ENCODE results near the gene LILRA6.
"Not testable (repeated sequence)": the region's sequence is repeated elsewhere in the genome, so short reads cannot be mapped to it uniquely, and the experiment has no call there.

LILRA6 gene

GRCh38 chr19:54242646-54243045 lies at the start of gene LILRA6:
TSS of gene LILRA6 (minus strand) at chr19:54242790.
- not testable (repeated sequence) for DNase-seq

- not testable (repeated sequence) for DNase-seq
Measured at GRCh38 chr19:54289160-54289559, 46.6 kb upstream of the LILRA6 start.

- no peak for DNase-seq
Measured at GRCh38 chr19:54287456-54287855, 44.9 kb upstream of the LILRA6 start.

GRCh38 chr19:54286283-54286682 lies 43.7 kb upstream of the LILRA6 start:
- DNase-seq, result not testable (repeated sequence)

GRCh38 chr19:54285427-54286056 lies 43.0 kb upstream of the LILRA6 start:
- not testable (repeated sequence) for DNase-seq

- no peak for DNase-seq
Measured at GRCh38 chr19:54282686-54283470, 40.3 kb upstream of the LILRA6 start.

- not testable (repeated sequence) for DNase-seq
Measured at GRCh38 chr19:54281729-54282075, 39.1 kb upstream of the LILRA6 start.

- no peak for DNase-seq
Measured at GRCh38 chr19:54281007-54281728, 38.6 kb upstream of the LILRA6 start, which contains the start of gene LILRB2. TSS of gene LILRB2 (minus strand) at chr19:54281110. CDS start at chr19:54280496, 614 bp downstream.

GRCh38 chr19:54280441-54280840 lies 37.9 kb upstream of the LILRA6 start:
- not testable (repeated sequence) for DNase-seq

- DNase-seq, result not testable (repeated sequence)
Measured at GRCh38 chr19:54280025-54280424, 37.4 kb upstream of the LILRA6 start.

- DNase-seq, result no peak
Measured at GRCh38 chr19:54279406-54279962, 36.9 kb upstream of the LILRA6 start.

- DNase-seq, result not testable (repeated sequence)
Measured at GRCh38 chr19:54278571-54279195, 36.1 kb upstream of the LILRA6 start.

- not testable (repeated sequence) for DNase-seq
Measured at GRCh38 chr19:54278056-54278455, 35.5 kb upstream of the LILRA6 start.

GRCh38 chr19:54277111-54277615 lies 34.6 kb upstream of the LILRA6 start:
- DNase-seq, result not testable (repeated sequence)

GRCh38 chr19:54275951-54276350 lies 33.4 kb upstream of the LILRA6 start:
- no peak for DNase-seq

- not testable (repeated sequence) for DNase-seq
Measured at GRCh38 chr19:54274516-54274915, 31.9 kb upstream of the LILRA6 start.

GRCh38 chr19:54273821-54274220 lies 31.2 kb upstream of the LILRA6 start:
- DNase-seq, result no peak

GRCh38 chr19:54272181-54272580 lies 29.6 kb upstream of the LILRA6 start:
- DNase-seq, result not testable (repeated sequence)

GRCh38 chr19:54271587-54271986 lies 29.0 kb upstream of the LILRA6 start:
- not testable (repeated sequence) for DNase-seq

- DNase-seq, result no peak
Measured at GRCh38 chr19:54271106-54271505, 28.5 kb upstream of the LILRA6 start.

- DNase-seq, result no peak
Measured at GRCh38 chr19:54268936-54269335, 26.3 kb upstream of the LILRA6 start.

GRCh38 chr19:54266133-54266532 lies 23.5 kb upstream of the LILRA6 start:
- DNase-seq, result peak; percentile 51
